Choroid plexus epithelial cell (primary cell): ENCODE measurements around the gene CALR3.
A peak's percentile ranks its signal among the peaks of the same experiment; 100 is the strongest.

ENCODE experiments used
- DNase-seq: peaks from one replicate; pipeline ENCODE4 v3.0.0-alpha.2; 2010; ENCODE audit warnings: low read depth
- H3K4me3 ChIP-seq: 2 replicates; pipeline ENCODE4 v1.5.1; 2011; ENCODE audit warnings: low read depth, mild to moderate bottlenecking, control low read depth, low read length, moderate library complexity
- CTCF ChIP-seq: conservative IDR thresholded peaks from 2 replicates; pipeline ENCODE4 v1.5.1; 2011; ENCODE audit warnings: low read depth, mild to moderate bottlenecking, control low read depth, inconsistent platforms, low read length, moderate library complexity

CALR3 gene

DNA sequence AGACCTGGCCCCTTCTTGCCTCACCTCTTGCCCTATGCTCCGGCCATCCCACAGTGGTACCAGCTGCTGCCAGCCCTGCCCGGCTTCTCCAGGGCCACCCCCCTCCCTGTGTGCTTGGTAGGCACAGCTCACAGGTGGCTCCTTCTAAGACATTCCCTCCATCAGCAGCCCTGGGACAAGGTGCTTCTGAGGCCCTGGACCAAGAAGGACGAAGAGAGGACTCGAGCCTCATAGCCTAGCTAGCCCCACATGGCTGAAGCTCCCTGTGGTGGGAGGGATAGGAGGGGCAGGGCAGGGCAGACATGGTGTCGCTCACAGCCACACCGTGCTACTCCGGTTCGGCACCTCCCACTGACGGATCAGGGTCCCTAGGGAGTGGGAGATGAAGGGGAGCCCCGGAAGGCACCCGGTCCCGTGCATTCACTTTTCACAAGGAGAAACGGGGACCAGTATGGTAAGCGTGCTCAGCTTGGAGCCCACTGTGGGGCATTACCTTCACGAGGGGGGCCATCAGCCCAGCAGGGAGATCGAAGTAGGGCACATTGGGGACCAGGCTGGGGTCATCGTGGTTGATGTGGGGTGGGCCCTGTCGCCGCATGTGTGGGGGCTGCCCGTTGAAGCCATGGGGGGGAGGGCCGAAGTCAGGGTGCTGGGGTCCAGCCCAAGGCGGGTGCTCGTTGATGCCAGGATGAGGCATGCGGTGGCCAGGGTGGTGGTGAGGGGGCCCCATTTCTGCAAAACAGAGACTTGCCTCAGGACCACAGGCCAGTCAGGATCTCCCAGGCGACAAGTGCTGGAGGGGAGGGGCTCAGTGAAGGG is 26.8 kb upstream of the CALR3 start:
- no peak for TF ChIP-seq CTCF
- no peak overlapping the region for H3K4me3 ChIP-seq
- no peak for DNase-seq

DNA sequence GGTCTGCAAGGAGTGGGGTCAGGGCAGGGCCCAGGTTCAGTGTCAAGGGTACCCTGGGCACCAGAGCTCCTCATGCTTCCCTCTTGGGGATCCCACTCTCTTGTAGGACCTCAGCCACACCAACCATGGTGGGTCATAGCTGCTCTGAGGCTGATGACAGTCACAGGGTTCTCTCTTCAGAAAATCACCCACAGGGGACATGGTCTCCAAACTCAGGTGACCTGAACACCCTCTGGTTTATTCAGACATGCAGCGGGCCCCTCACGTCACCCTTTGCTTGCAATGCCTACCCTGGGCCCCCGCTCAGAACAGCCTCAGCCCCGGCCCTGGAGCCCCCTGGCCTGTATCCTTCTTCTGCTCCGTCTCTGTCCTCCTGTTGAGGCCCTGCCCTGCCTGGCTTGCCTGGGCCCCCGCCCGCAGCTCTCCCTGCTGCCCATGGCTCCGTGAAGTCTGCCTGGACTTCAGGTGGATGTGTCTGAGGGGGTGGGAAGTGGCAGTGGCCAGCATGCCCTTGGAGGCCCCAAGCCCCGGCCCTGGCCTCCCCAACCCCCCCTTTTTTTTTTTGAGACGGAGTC is 25.8 kb upstream of the CALR3 start:
- no peak for TF ChIP-seq CTCF
- DNase-seq = no peak
- H3K4me3 ChIP-seq = no peak overlapping the region

GRCh38 chr19:16520986-16521624 is 25.1 kb upstream of the CALR3 start:
- no peak for DNase-seq
- no peak for TF ChIP-seq CTCF
- H3K4me3 ChIP-seq = no peak overlapping the region

DNA sequence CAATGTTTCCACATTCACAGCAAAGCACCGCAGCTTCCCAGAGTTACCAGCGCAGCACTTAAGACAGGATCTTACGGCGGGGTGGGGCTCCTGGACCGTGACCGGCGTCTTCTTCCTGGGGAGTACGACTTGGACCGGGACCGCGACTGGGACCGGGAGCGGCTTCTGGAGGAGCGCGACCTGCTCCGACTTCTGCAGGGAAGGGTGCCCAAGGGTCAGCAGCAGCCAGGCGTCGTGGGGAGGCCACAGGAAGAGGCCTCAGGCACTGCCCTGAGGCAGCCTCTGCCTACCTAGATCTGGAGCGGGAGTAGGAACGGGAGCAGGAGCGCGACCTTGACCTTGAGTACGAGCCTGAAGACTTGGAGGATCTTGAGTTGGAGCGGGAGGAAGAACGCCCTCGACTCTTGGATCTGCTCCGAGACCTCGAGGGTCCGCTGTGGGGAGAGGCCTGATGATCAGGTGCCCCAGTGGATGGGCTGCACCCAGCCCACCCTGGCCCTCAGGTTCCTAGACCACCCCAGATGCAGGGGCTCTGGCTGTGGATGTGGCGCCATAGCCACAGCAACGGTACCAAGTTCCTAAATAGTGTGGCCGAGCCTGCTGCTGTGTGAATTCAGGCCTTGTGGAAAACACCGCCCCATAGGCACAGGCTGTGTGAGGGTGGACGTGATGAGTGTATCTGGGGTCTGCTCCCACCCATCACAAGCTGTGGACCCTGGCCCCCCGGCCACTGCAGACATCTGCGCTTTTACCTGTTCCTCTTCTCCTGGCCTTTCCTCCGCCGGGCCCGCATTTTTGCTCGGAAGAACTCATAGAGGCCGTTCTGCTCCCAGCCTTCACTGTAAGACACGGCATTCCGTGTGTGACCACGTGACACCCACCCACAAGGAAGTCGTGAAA is 24.4 kb upstream of the CALR3 start:
- no peak overlapping the region for H3K4me3 ChIP-seq
- no peak for TF ChIP-seq CTCF
- no peak for DNase-seq

DNA sequence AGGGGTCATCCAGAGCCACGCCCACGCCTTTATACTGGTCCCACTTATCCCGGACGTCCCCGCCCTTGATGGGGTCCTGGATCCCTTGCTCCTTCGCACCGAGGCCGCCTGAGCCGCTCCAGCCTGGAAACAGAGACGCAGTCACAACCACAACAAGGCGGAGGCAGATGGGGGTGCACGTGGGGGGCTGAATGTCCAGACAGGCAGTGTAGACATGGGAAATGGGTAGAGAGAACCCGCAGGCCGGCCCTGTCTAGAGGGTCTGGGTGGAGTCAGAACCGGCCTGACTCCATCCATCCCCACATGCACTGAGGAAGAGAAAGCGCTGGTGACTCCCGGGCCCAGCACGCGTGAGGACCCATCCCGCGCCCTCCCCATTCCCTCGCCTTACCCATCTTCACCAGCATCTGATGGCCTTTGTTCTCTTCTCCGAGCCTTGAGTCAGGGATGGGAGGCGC is 23.3 kb upstream of the CALR3 start:
- no peak for DNase-seq
- no peak for TF ChIP-seq CTCF
- H3K4me3 ChIP-seq = no peak overlapping the region

DNA sequence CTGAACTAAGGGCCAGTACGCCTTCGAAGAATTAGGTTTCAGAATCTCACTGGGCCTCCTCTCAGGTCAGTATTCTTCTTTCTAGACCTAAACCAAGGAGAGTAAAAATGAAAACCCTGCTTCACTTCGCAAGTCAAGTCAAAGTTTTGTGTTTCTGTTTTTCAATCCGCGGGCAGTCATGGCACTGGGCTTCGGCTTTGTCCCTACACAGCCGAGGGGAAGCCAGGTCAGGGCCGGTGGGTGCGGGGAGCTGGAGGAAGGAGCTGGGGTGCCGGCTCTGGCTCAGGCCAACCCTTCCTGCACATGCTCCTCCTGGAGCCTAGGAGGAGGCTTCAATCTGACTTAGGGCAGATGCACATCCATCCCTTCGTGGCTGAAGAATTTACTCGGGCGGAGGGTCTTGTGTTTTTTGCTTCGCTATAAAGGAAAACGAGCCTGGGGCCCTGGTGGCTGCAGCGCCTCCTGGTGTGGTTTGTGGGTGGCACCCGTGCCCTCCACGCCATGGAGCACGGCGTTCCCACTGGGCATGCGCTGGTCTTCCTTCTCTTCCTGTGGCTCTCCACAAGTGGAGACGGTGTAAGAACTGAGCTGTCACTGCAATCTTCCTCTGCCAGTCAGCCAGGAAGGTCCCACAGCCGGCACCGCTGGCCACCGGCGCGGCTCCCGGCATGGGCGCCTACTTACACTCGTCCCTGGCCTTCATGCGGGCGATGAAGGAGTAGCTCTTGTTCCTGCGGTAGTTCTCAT is 22.7 kb upstream of the CALR3 start:
- no peak for DNase-seq
- peak; percentile 30 for TF ChIP-seq CTCF

More for the DNA sequence above, 22.7 kb upstream of the CALR3 start:
- no peak overlapping the region for H3K4me3 ChIP-seq
